Measurements from ENCODE around the gene ARFGEF2. TPM values are rescaled to one million over a fixed set of nuclear protein-coding genes. Genes with fewer than 3 reads are reported as not detected.

ARFGEF2 gene
- total RNA-seq, 2 donors from 2014 or later: 31.5 to 46.5 TPM

DNA sequence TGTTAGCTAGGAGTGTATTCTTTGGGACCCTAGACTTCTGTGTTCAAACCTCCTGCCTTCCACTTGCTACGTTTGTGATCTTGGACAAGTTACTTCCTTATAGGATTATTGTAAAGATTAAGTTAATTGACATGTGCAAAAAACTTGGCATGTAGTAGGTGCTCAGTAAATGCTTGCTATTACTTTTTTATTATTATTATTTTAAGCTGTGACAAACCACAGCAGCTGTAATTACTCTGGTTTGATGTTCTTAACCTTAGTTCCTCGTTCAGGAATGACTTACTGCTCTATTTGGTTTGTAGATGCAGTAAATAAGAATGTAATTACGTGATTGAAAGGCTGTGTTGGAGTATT, 3.2 kb downstream of the ARFGEF2 start:
- Histone ChIP-seq H3K27me3 (no peaks in the 10 kb centered on the region), H3K9me3 (no peaks in the 10 kb centered on the region), H3K36me3 (no peaks in the 10 kb centered on the region), H3K4me3 (no peak overlapping the region), H3K4me1 (peaks cover 0 to 51% of the 10 kb centered on the region in 2 donors), H3K27ac (peak overlapping the region; percentile 94 to 96)
- TF ChIP-seq, protein P1, sequence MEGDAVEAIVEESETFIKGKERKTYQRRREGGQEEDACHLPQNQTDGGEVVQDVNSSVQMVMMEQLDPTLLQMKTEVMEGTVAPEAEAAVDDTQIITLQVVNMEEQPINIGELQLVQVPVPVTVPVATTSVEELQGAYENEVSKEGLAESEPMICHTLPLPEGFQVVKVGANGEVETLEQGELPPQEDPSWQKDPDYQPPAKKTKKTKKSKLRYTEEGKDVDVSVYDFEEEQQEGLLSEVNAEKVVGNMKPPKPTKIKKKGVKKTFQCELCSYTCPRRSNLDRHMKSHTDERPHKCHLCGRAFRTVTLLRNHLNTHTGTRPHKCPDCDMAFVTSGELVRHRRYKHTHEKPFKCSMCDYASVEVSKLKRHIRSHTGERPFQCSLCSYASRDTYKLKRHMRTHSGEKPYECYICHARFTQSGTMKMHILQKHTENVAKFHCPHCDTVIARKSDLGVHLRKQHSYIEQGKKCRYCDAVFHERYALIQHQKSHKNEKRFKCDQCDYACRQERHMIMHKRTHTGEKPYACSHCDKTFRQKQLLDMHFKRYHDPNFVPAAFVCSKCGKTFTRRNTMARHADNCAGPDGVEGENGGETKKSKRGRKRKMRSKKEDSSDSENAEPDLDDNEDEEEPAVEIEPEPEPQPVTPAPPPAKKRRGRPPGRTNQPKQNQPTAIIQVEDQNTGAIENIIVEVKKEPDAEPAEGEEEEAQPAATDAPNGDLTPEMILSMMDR (IDR thresholded peaks at IDR 0.05): no peak
- no peak for DNase-seq (ENCODE audit: low spot score)

DNA sequence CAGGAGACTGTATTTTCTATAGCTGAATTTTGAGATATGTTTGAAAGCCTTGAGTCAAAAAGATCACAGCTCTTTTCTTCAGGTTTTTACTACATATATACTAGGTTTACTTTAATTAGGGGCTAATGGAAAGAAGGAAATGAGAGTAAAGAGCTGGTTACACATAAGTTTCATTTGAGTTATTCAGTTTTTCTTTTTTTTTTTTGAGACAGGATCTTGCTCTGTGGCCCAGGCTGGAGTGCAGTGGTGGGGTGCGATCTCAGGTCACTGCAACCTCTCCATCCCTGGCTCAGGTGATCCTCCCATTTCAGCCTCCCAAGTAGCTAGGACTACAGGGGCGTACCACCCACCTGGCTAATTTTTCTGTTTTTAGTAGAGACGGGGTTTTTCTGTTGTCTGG, 4.8 kb downstream of the ARFGEF2 start:
- H3K4me1 ChIP-seq: peaks cover 0 to 63% of the 10 kb centered on the region in 2 donors
- H3K27me3 ChIP-seq: no peaks in the 10 kb centered on the region
- peak overlapping the region in 1 of 2 donors; percentile 19 for H3K27ac ChIP-seq
- H3K4me3 ChIP-seq: no peak overlapping the region
- no peaks in the 10 kb centered on the region for H3K9me3 ChIP-seq
- H3K36me3 ChIP-seq: no peaks in the 10 kb centered on the region
- DNase-seq (ENCODE audit: low spot score): no peak
- TF ChIP-seq, protein P1 (IDR thresholded peaks at IDR 0.05): no peak

DNA sequence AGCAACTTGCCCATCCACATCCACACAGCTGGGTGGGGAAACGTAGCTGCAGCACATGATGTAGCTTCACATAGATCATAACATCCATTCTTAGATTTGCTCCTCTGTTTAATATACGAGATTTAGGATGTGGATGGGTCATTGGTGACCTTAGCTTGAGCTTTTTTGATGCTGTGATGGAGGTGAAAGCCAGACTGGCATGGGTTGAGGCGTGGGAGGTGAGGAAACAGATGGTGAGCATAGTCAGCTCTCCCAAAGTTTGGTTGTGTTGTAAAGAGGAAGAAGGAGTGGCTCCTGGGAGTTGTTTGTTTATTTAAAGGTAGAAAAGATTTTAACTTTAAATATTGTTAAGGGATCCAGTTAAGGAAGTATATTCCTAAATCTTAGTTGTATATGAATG, 5.3 kb downstream of the ARFGEF2 start:
- peaks cover 0 to 68% of the 10 kb centered on the region in 2 donors for H3K4me1 ChIP-seq
- H3K27ac ChIP-seq: peak overlapping the region in 1 of 2 donors; percentile 19
- no peak for DNase-seq (ENCODE audit: low spot score)
- no peak overlapping the region for H3K4me3 ChIP-seq
- TF ChIP-seq, protein P1 (IDR thresholded peaks at IDR 0.05): no peak
- no peaks in the 10 kb centered on the region for H3K36me3 ChIP-seq
- H3K27me3 ChIP-seq: no peaks in the 10 kb centered on the region
- no peaks in the 10 kb centered on the region for H3K9me3 ChIP-seq

DNA sequence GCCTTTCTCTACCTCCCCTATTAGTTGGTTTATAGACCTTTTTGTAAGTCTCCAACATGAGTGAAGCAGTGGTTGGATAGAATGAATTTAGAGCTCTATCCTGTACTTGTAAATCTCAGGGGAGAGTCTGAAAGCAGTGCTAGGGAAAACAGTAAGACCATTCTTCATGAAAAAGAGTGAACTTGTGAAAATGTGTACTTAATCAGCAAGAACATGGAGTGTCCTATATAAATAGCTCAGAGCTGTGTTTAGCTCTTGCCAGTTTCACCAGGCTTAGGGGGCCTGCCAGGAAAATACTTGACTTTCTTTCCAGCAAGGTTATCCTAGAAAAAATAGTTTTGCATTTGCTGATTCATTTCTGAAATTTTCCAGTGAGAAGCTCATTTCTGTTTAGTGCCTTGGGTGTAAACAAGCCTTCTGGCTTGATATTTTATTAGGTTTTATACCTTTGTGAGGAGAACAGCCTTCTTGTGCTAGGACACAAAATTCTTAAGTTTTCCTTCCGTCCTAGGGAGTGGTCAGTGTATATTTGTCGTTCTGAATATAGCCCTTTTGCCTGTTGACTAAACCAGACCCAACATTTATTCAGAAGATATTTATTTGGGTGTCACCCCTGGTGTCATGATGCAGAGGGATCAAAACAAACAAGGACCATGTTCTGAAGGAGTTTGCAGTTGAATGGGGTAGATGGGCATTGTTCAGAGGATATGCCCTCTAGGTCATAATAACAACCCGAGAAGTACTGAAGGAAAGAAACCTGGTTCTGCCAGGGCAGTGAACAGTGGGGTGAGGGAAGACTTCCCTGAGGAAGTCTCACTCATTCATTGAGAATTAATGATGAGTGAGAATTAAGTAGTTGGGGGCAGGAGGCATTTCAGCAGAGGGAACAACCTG, 7.6 kb downstream of the ARFGEF2 start:
- H3K36me3 ChIP-seq: no peaks in the 10 kb centered on the region
- peak overlapping the region; percentile 77 to 91 for H3K27ac ChIP-seq
- TF ChIP-seq, protein P1 (IDR thresholded peaks at IDR 0.05): no peak
- DNase-seq (ENCODE audit: low spot score): no peak
- no peaks in the 10 kb centered on the region for H3K27me3 ChIP-seq
- peaks cover 0 to 62% of the 10 kb centered on the region in 2 donors for H3K4me1 ChIP-seq
- H3K9me3 ChIP-seq: no peaks in the 10 kb centered on the region
- H3K4me3 ChIP-seq: no peak overlapping the region

DNA sequence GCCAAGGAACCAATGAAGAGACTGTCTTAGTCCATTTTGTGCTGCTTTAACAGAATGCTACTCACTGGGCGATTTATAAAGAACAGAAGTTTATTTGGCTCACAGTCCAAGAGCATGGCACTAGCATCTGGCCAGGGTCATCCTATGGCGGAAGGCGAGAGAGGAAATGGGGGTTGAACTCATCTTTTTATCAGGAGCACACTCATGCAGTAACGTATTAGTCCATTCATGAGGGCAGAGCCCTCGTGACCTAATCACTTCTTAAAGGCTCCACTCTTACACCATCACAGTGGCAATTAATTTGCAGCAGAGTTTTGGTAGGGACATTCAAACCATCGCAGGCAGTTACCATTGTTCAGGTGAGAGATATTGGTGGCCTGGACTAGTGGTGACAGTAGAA, 8.5 kb downstream of the ARFGEF2 start:
- TF ChIP-seq, protein P1 (IDR thresholded peaks at IDR 0.05): no peak
- no peak overlapping the region for H3K4me3 ChIP-seq
- peak overlapping the region; percentile 77 to 91 for H3K27ac ChIP-seq
- H3K36me3 ChIP-seq: no peaks in the 10 kb centered on the region
- no peak for DNase-seq (ENCODE audit: low spot score)
- peaks cover 0 to 62% of the 10 kb centered on the region in 2 donors for H3K4me1 ChIP-seq
- H3K9me3 ChIP-seq: no peaks in the 10 kb centered on the region
- H3K27me3 ChIP-seq: no peaks in the 10 kb centered on the region
